WERI-Rb-1 (cell line): ENCODE results near the gene SLC16A11.

Source experiments
- DNase-seq: peaks from one replicate; pipeline ENCODE4 v3.0.0-alpha.2; 2020
- H3K27ac ChIP-seq: fragments of 250-450 bp; sonication (Bioruptor Pico); 2 replicates; pipeline ENCODE4 v1.5.1; 2020; ENCODE audit warnings: mild to moderate bottlenecking, moderate library complexity
- H3K27me3 ChIP-seq: fragments of 250-450 bp; sonication (Bioruptor Pico); 2 replicates; pipeline ENCODE4 v1.5.1; 2021; ENCODE audit warnings: mild to moderate bottlenecking, low read depth, moderate library complexity; ENCODE audit not compliant: insufficient read depth, severe bottlenecking
- H3K36me3 ChIP-seq: fragments of 250-450 bp; sonication (Bioruptor Pico); 2 replicates; pipeline ENCODE4 v1.5.1; 2020; ENCODE audit warnings: mild to moderate bottlenecking, moderate library complexity
- H3K4me3 ChIP-seq: 2 replicates; pipeline ENCODE4 v1.5.1; 2011; ENCODE audit warnings: low read depth, mild to moderate bottlenecking, control low read depth, low read length
- H3K9me3 ChIP-seq: fragments of 250-450 bp; sonication (Bioruptor Pico); 2 replicates; pipeline ENCODE4 v1.5.1; 2021; ENCODE audit warnings: mild to moderate bottlenecking, moderate library complexity; ENCODE audit not compliant: severe bottlenecking
- TF ChIP-seq, protein P1 (sequence below): IDR thresholded peaks from 2 replicates; pipeline ENCODE4 v1.5.1; 2011; ENCODE audit warnings: low read depth, mild to moderate bottlenecking, control low read depth, inconsistent platforms, low read length

Gene SLC16A11

DNA sequence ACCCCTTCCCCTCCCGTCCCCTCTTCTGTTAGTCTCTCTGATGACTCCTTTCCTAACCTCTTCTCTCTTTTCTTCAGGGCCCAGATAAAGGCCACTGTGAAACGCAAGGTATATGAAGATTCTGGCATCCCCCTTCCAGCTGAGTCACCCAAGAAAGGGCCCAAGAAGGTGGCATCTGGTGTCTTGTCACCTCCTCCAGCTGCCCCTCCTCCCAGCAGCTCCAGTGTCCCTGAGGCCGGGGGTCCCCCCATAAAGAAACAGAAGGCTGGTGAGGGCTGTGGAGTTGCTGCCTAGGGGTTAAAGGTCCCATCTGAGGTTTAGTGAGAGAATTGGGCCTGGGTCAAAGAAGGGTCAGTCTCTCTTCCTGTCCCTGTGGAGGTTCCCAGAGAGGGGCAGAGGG is 27.5 kb downstream of the SLC16A11 start:
- no peak for DNase-seq
- no peak overlapping the region for H3K4me3 ChIP-seq
- H3K27ac ChIP-seq = no peak overlapping the region
- no peaks in the 10 kb centered on the region for H3K27me3 ChIP-seq
- peaks cover 10% of the 10 kb centered on the region for H3K36me3 ChIP-seq
- H3K9me3 ChIP-seq = no peaks in the 10 kb centered on the region
- TF ChIP-seq, protein P1, sequence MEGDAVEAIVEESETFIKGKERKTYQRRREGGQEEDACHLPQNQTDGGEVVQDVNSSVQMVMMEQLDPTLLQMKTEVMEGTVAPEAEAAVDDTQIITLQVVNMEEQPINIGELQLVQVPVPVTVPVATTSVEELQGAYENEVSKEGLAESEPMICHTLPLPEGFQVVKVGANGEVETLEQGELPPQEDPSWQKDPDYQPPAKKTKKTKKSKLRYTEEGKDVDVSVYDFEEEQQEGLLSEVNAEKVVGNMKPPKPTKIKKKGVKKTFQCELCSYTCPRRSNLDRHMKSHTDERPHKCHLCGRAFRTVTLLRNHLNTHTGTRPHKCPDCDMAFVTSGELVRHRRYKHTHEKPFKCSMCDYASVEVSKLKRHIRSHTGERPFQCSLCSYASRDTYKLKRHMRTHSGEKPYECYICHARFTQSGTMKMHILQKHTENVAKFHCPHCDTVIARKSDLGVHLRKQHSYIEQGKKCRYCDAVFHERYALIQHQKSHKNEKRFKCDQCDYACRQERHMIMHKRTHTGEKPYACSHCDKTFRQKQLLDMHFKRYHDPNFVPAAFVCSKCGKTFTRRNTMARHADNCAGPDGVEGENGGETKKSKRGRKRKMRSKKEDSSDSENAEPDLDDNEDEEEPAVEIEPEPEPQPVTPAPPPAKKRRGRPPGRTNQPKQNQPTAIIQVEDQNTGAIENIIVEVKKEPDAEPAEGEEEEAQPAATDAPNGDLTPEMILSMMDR = no peak

DNA sequence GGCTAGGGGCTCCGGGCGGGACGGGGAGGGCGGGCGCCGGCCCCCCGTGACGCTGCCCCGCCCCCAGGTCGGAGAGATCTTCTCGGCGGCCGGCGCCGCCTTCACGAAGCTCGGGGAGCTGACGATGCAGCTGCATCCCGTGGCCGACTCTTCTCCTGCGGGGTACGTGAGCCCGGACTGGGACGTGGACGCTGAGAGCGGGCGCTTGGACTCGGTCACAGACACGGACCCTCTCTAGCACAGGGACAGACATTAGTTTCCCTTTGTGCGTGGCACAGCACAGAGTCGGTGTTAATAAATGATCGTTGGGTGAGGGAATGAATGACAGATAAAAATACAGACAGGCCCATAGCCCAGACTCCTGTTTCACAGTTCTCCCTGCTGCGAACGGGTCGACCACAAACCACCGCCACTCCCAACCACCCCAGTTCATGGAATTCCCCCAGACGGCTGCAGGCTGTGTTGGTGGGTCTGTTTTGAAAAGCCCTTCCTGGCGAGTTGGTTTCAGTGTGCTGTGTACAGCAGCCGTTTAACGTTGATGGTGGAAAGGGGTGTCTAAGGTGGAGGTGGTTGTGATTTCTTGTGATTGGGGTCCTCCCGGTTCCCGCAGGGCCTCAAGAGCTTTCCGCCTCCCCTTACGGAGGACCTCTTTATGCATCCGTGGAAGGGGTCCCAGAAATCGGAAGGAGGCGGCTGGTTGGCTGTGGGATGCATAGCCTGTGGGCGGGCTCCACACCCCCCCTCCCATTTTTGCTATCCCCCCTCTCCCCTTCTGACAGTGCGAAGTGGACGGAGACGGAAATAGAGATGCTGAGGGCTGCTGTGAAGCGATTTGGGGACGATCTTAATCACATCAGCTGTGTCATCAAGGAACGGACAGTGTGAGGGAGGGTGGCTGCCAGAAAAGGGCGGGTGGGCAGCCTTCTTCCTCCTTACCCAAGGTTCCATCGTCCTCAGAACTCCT is 28.6 kb downstream of the SLC16A11 start:
- Histone ChIP-seq H3K27me3 (no peaks in the 10 kb centered on the region), H3K4me3 (peak overlapping the region; percentile 89), H3K27ac (peak overlapping the region; percentile 74), H3K9me3 (no peaks in the 10 kb centered on the region), H3K36me3 (peaks cover 10% of the 10 kb centered on the region)
- no peak for DNase-seq
- TF ChIP-seq, protein P1 = no peak

DNA sequence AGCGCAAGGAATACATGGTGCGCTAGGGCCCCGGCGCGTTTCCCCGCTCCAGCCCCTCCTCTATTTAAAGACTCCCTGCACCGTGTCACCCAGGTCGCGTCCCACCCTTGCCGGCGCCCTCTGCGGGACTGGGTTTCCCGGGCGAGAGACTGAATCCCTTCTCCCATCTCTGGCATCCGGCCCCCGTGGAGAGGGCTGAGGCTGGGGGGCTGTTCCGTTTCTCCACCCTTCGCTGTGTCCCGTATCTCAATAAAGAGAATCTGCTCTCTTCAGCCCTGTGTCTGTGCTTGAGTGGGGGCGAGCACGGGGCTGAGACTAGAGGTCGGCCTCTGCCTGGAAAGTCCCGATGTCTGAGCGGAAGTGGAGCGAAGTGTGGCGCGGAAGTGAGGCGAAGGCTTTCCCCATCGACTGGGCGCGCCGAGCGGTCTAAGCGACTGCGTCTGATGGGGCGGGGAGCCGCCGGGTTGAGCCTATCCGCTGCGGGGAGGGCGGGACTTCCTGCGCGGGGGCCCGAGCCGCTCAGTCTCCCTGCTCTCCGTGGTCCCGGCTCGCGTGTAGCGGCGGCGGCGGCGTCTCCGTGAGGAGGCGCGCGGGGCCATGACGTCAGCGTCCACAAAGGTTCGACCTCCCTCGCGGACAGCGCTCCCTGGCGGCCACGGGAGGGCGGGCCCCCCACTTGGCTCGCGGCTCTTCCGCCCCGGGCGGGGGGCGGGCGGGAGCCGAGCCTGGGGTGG is 29.5 kb downstream of the SLC16A11 start:
- Histone ChIP-seq H3K27me3 (no peaks in the 10 kb centered on the region), H3K4me3 (peak overlapping the region; percentile 89), H3K9me3 (no peaks in the 10 kb centered on the region), H3K36me3 (peaks cover 14% of the 10 kb centered on the region), H3K27ac (peak overlapping the region; percentile 74)
- TF ChIP-seq, protein P1 = peak; percentile 75
- DNase-seq = peak; percentile 97

DNA sequence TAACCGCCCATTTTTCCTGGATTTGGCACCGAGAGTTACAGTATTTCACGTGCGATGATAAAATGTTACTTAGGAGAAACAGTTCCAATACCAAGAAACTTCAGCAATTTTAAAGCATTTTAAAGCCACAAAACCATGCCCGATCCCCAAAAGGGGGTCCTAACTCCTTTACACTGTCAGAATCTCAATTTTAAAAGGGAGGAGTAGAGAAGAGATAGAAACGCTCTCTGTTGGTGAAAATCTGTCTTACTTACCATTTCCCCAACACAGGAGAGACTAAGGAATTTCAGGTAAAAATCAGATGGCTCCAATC is 32.0 kb downstream of the SLC16A11 start:
- H3K9me3 ChIP-seq = no peaks in the 10 kb centered on the region
- H3K27ac ChIP-seq = peak overlapping the region; percentile 100
- peak overlapping the region; percentile 89 for H3K4me3 ChIP-seq
- TF ChIP-seq, protein P1 = no peak
- peaks cover 14% of the 10 kb centered on the region for H3K36me3 ChIP-seq
- no peaks in the 10 kb centered on the region for H3K27me3 ChIP-seq
- DNase-seq = no peak

DNA sequence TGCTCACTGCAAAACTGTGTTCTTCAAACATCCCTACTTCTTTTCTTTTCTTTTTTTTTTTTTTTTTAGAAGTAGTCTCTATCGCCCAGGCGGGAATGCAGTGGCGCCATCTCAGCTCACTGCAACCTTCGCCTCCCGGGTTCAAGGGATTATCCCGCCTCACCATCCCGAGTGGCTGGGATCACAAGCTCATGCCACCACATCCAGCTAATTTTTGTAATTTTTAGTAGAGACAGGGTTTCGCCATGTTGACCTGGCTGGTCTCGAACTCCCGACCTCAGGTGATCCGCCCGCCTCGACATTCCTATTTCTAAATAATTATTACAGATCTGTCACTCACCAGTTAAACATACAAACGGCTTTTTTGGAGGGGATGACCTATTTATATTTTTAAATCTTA is 32.5 kb downstream of the SLC16A11 start:
- Histone ChIP-seq H3K9me3 (no peaks in the 10 kb centered on the region), H3K36me3 (peaks cover 14% of the 10 kb centered on the region), H3K4me3 (peak overlapping the region; percentile 89), H3K27ac (no peak overlapping the region), H3K27me3 (no peaks in the 10 kb centered on the region)
- DNase-seq = no peak
- TF ChIP-seq, protein P1 = no peak
